AG09309 (cell line): ENCODE results near the gene OR2AG2.

Experiments used
- DNase-seq: peaks from one replicate; pipeline ENCODE4 v3.0.0-alpha.2; 2010; ENCODE audit warnings: low read depth
- H3K4me3 ChIP-seq: 2 replicates; pipeline ENCODE4 v1.5.1; 2011; ENCODE audit warnings: mild to moderate bottlenecking, low read depth, low read length, moderate library complexity; ENCODE audit not compliant: control insufficient read depth
- CTCF ChIP-seq: IDR thresholded peaks from 2 replicates; pipeline ENCODE4 v1.5.1; 2011; ENCODE audit warnings: mild to moderate bottlenecking, low read depth, low read length, inconsistent platforms; ENCODE audit not compliant: insufficient read depth, control insufficient read depth; ENCODE audit errors: missing control alignments

OR2AG2 gene

DNA sequence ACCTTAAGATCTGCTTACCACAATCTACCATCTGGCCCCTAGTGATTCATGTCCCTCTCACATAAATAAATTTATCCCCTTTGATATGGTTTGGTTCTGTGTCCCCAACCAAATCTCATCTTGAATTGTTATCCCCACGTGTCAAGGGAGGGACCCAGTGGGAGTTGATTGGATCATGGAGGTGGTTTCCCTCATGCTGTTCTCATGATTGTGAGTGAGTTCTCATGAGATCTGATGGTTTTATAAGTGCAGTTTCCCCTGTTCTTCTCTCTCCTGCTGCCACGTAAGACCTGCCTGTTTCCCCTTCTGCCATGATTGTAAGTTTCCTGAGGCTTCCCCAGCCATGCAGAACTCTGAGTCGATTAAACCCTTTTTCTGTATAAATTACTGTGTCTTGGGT, 37.2 kb downstream of the OR2AG2 start:
- no peak for TF ChIP-seq CTCF
- no peak overlapping the region for H3K4me3 ChIP-seq
- no peak for DNase-seq

DNA sequence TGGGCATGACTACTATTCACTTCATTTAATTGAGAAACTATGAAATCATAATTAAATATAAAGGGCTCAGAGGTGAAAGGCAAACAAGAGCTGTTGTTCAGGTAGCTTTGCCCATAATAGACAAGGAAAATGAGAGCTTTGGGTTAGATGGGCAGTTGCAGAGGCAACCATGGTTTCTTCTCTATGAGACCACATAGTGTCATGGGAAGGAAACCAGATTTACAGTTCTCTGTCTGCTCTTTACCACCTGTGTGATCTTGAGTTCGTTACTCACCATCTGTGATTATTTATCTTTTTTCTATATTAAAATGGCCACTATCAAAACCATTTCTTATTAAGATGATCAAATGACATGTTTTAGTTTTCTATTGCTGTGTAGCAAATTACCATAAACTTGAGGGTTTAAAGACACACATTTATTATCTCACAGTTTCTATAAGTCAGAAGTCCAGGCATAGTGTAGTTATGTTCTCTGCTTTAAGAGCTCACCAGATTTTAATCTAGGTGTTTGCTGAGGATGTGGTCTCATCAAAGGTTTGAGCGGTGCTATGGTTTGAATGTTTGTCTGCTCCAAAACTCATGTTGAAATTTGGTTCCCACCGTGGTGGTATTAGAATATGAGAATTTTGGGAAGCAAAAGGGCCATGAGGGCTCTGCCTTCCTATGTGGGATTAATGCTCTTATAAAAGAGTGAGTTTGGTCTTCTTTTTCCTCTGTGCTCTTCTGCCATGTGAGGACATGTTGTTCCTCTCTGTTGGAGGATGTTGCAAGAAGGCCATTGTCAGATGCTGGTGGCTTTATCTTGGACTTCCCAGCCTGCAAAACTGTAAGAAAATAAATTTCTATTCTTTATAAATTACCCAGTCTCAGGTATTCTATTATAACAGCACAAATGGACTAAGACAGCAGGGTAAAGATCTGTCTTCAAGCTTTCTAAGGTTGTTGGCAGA, 38.2 kb downstream of the OR2AG2 start:
- DNase-seq: no peak
- no peak for TF ChIP-seq CTCF
- no peak overlapping the region for H3K4me3 ChIP-seq

GRCh38 chr11:6727971-6728760, 43.6 kb downstream of the OR2AG2 start:
- no peak overlapping the region for H3K4me3 ChIP-seq
- no peak for DNase-seq
- no peak for TF ChIP-seq CTCF

GRCh38 chr11:6725386-6725896, 46.3 kb downstream of the OR2AG2 start:
- no peak overlapping the region for H3K4me3 ChIP-seq
- no peak for DNase-seq
- TF ChIP-seq CTCF: no peak

DNA sequence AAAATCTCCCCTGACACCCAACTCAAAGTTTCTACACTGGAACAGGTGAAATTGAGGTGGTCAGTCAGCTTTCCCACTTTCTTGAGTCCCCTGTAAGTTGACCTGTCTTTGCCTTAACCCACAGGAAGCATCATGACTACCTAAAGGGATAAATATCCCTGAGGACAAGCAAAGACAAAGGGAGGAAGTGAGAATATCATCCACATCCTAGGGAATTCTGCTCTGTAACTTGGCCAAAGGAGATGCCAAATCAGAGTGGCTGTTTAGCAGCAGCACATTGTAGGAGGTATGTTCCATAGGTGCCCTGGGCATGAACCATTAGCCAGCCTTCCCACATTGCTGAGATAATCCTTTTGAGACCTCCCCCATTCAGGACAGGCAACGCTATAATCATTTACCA, 47.8 kb downstream of the OR2AG2 start:
- TF ChIP-seq CTCF: no peak
- H3K4me3 ChIP-seq: no peak overlapping the region
- DNase-seq: no peak

GRCh38 chr11:6721343-6721742, 50.4 kb downstream of the OR2AG2 start:
- no peak overlapping the region for H3K4me3 ChIP-seq
- DNase-seq: no peak
- no peak for TF ChIP-seq CTCF
